Stimulated activated CD8-positive, alpha-beta memory T cell treated with anti-CD3 and anti-CD28 coated beads, Interleukin-15, amount 100 ng/mL, for 1 hour (primary cell): Measurements from ENCODE around the gene CSAD.

Source experiments
- DNase-seq: peaks from one replicate; pipeline ENCODE4 v3.0.0-alpha.2; 2020; ENCODE audit warnings: low read depth

CSAD gene

GRCh38 chr12:53180220-53180930, at the start of gene CSAD, which contains the start of gene ZNF740:
Gene CSAD, minus strand, starts transcription at chr12:53180925. Its CDS starts 7,455 bp downstream, at chr12:53173470.
Gene ZNF740, plus strand, starts transcription at chr12:53180722. Its CDS starts 1,262 bp downstream, at chr12:53181984.
- peak; percentile 94 for DNase-seq

GRCh38 chr12:53230108-53230845, 49.6 kb upstream of the CSAD start:
- DNase-seq, result no peak

GRCh38 chr12:53229454-53229853, 48.7 kb upstream of the CSAD start:
- DNase-seq, result no peak

GRCh38 chr12:53227836-53228235, 47.1 kb upstream of the CSAD start:
- DNase-seq, result no peak

GRCh38 chr12:53227341-53227740, 46.6 kb upstream of the CSAD start:
- no peak for DNase-seq

GRCh38 chr12:53226815-53227214, 46.1 kb upstream of the CSAD start:
- no peak for DNase-seq

- DNase-seq, result no peak
Observed at GRCh38 chr12:53225635-53226424, 45.1 kb upstream of the CSAD start.

- no peak for DNase-seq
Observed at GRCh38 chr12:53224897-53225634, 44.3 kb upstream of the CSAD start.

- DNase-seq, result no peak
Observed at GRCh38 chr12:53224061-53224896, 43.6 kb upstream of the CSAD start.

GRCh38 chr12:53223389-53224060, 42.8 kb upstream of the CSAD start:
- DNase-seq, result no peak

GRCh38 chr12:53222806-53223261, 42.1 kb upstream of the CSAD start:
- no peak for DNase-seq

- DNase-seq, result no peak
Observed at GRCh38 chr12:53222170-53222721, 41.5 kb upstream of the CSAD start.

- no peak for DNase-seq
Observed at GRCh38 chr12:53221203-53222080, 40.7 kb upstream of the CSAD start.

- peak; percentile 47 for DNase-seq
Observed at GRCh38 chr12:53220694-53221202, 40.0 kb upstream of the CSAD start.

- peak; percentile 54 for DNase-seq
Observed at GRCh38 chr12:53219956-53220693, 39.4 kb upstream of the CSAD start.

- DNase-seq, result no peak
Observed at GRCh38 chr12:53219292-53219955, 38.7 kb upstream of the CSAD start.

GRCh38 chr12:53218551-53219291, 38.0 kb upstream of the CSAD start:
- no peak for DNase-seq
